ENCODE measurements around the gene POMC.

- TF ChIP-seq EZH2 (IDR thresholded peaks at IDR 0.05; ENCODE audit: low read depth, low read length, severe bottlenecking) (no peak), CTCF (IDR thresholded peaks at IDR 0.05; ENCODE audit: control extremely low read depth in 1 of 3, insufficient read depth in 1 of 3, low read depth in 1 of 3, low read length in 3 of 3) (no peak), GABPA (IDR thresholded peaks at IDR 0.05; ENCODE audit: borderline replicate concordance, insufficient read depth, low read length) (no peak), NRF1 (IDR thresholded peaks at IDR 0.05; ENCODE audit: low read depth, low read length) (no peak), BRCA1 (IDR thresholded peaks at IDR 0.05; ENCODE audit: low read depth, low read length) (no peak)
Observed at GRCh38 chr2:25141120-25141519, 27.3 kb downstream of the POMC start.
